Raji (cell line): ENCODE measurements around the gene CDH23.

Source experiments
- POLR2A ChIP-seq: IDR thresholded peaks from 2 replicates; pipeline ENCODE4 v1.6.1; 2011; ENCODE audit warnings: low read depth, low read length, control low read depth; ENCODE audit not compliant: insufficient read depth

Gene CDH23

DNA sequence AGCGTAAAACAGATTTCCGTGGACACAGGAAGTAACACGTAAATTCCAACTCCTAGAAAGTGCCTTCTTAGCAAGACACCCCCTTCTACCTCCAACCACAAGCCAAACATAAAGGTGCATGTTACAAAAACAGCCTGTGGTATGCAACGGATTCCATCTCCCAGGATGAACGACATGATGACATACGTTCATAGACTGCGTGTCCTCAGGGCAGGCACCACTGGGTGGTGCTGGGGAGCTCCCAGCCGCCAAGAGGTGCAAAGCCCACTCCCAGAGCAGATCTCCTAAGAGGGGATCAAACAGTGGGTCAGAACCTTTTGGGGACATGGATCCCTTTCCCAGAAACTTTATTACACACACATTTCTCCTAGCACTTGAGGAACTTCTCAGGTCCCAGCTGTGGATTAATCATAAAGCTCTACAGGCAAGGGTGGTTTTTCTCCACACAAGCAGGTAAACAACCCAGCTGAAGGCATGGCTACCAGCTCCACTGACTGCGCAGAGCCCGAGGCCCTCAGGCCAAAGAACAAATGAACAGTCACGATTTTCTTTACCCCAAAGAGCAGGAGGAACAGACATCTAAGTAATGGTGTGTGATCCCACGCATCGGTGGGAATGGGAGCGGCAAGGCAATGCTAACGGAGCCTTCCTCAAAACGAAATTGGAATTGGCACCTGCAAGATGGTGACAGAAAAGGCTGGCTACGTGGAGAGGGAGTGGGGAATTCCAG, 440.5 kb downstream of the CDH23 start:
- no peak for TF ChIP-seq POLR2A

GRCh38 chr10:71838264-71839211, 441.8 kb downstream of the CDH23 start:
- no peak for TF ChIP-seq POLR2A

GRCh38 chr10:71840177-71840957, 443.6 kb downstream of the CDH23 start:
- no peak for TF ChIP-seq POLR2A

DNA sequence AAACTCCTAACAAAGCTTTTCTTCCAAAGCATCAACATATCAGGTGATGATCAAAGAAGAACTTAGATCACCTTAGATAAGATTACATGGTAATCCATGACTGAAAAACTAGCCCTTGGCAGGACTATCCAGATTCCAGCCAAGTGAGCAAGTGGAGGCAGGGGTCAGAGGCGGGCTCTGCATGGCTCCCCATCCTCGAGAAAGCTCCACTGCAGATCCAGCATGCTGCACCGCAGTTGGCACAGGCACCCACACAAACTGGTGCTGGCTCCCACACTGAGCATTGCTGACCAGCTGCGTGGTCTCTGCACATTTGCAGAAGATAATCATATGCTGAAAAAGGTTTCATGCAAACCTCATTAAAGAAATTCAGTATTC, 444.2 kb downstream of the CDH23 start:
- TF ChIP-seq POLR2A: no peak

- no peak for TF ChIP-seq POLR2A
Observed at GRCh38 chr10:71842422-71842821, 445.7 kb downstream of the CDH23 start.

DNA sequence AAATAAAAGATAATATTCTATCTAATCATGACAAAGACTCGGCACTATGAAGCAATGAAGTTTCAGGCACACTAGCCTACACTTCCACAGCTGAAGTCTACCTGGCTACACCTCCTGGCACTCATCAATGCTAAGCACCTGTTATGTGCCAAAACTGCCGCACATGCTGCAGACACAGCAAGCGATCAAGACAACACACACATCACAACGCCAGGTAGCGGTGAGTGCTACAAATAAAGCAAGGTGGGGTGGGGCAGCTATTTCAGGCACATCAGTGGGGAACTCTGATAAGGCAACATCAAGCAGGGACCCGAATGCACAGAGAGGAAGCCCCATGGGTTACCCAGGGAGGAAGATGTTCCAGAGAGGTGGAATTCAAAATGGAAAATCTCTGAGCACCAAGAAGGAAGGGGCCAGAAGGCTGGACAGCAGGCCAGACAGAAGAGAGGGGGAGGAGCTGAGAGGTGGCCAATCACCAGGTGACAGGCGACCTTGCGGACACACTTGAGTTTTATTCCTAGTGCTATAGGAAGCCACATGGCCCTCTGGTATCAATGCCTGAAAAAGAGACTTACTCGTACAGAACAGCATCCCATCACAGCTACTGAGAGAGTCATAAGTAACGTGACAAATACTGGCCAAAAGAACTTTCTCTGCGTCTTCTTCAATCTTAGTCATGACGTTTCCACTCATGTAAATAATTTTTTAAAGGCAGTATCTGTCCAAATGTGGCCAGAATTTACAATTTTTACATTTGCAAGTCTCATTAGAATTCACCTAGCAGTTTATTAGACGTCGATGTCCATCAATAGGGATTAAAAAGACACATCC, 446.4 kb downstream of the CDH23 start:
- TF ChIP-seq POLR2A: no peak

DNA sequence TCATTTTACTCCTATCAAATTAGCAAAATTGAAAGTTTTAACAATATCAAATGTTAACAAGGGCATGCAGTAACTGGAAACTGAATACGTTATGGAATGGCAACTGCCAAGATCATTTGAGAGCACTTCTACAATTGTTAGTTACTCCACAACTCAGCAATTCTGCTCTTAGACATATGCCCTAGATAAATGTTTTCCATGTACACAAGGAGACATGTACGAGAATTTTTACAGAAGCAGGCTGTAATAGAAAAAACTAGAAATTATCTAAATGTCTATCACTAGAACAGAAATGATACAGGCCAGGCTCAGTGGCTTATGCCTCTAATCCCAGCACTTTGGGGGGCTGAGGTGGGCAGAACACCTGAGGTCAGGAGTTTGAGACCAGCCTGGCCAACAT, 447.4 kb downstream of the CDH23 start:
- TF ChIP-seq POLR2A: no peak

DNA sequence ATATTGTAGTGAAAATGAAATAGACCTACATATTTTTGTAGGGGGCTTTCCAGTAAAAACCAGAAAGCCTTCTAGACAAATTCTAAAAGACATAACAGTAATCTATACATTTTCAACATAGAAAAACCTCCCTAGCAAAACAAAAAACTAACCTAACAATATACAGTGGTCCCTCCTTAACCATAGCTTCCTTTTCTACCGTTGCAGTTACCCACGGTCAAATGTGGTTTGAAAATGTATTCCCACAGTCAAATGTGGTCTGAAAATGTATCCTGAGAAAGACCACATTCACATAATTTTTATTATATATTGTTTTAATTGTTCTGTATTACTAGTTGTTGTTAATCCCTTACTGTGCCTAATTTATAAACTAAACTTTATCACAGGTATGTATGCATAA, 448.0 kb downstream of the CDH23 start:
- TF ChIP-seq POLR2A: no peak

DNA sequence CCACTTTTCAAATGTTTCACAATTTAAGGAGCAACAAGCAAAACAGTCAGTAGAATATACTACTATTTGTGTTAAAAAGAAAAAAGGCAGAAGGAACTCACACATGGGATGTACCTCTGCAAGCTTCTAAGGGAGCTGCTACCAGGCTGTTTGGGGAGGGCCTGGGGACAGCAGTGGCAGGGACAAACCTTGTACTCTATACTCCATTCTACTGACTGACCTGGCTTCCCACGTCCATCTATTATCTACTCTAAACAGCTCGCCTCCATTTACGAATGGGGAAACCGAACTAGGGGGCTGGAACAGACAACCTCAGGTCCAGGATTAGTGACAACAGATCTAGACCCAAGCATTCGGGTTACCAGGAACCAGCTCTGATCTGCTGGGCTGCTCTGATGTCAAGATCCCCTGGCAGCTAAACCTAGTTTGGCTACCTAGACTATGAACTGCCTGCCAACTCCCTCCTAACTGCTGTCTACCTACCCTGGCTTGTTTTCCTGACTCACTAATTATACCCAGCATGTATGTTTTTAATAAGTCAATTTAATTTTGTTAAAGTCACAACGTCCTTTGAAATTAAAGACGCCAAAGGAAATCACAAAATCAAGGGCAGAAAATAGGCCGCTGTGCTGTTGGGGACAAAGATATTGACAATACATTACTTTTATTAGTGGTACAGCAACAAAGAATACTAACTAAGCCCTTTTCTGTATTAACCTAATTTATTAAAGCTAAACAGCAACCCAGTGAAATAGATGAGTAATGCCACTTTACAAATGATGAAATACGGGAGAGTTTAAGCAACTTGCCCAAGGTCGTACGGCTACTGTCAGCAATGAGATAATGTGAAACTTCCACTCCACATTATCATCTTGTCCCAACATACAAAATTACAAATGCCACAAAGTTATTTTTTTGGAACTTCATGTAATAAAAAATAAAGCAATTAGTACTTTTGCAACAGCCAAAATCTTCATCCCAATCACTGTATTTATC, 449.0 kb downstream of the CDH23 start:
- no peak for TF ChIP-seq POLR2A

- TF ChIP-seq POLR2A: no peak
Observed at GRCh38 chr10:71846816-71847215, 450.1 kb downstream of the CDH23 start.

DNA sequence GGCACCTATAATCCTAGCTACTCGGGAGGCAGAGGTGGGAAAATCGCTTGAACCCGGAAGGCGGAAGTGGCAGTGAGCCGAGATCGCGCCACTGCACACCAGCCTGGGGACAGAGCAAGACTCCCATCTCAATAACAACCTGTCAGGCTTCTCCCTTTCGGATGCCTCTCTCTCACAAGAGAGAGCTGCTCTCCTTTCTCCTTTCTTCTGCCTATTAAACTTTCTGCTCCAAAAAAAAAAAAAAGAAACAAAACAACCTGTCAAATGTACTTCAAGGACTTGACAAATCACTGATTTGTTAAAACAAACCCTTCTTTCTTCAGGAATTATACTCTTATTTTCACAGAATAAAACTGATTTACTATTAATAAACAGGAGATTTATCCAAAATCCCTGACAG, 450.7 kb downstream of the CDH23 start:
- TF ChIP-seq POLR2A: no peak

- no peak for TF ChIP-seq POLR2A
Observed at GRCh38 chr10:71848325-71849275, 451.9 kb downstream of the CDH23 start.
